IMR-90 (cell line): Measurements from ENCODE around the gene ATP5PB. TPM values are rescaled to one million over a fixed set of nuclear protein-coding genes. Genes with fewer than 3 reads are reported as not detected.

Experiments
- ATAC-seq: fragments of 200-7000 bp; cut with Tn5 transposase; 2 replicates; pipeline ENCODE4 v1.9.1; 2020; ENCODE audit warnings: low read depth, mild to moderate bottlenecking, moderate library complexity
- BruUV-seq: library from RNA; stranded (reverse); fragments of 400-500 nt; replicated peaks from 2 replicates; lab custom pipeline; 2021; lab: Mats Ljungman, UMichigan
- CTCF ChIA-PET: fragments of 300-600 bp; formaldehyde crosslinking; extraction: SDS; loops from one replicate; lab custom pipeline; 2021; ENCODE audit warnings: antibody characterized with exemption; lab: Yijun Ruan, JAX
- POLR2A ChIA-PET: fragments of 300-600 bp; sonication (Branson Sonifier 250); formaldehyde crosslinking; loops from one replicate; lab custom pipeline; 2022; ENCODE audit warnings: antibody characterized with exemption; ENCODE audit not compliant: unreplicated experiment; lab: Charles Lee
- DNase-seq: peaks from one replicate; pipeline ENCODE4 v3.0.0; 2013
- H2AFZ ChIP-seq: replicated peaks from 2 replicates; pipeline ENCODE3; 2013; ENCODE audit warnings: low read length, mild to moderate bottlenecking; ENCODE audit not compliant: poor library complexity
- H2AK5ac ChIP-seq: 2 replicates; pipeline ENCODE4 v1.6.1; 2013; ENCODE audit warnings: low read depth, low read length, inconsistent platforms
- H2AK9ac ChIP-seq: replicated peaks from 2 replicates; pipeline ENCODE3; 2013; ENCODE audit warnings: mild to moderate bottlenecking, low read depth, low read length, moderate library complexity; ENCODE audit not compliant: poor library complexity
- H2BK120ac ChIP-seq: 2 replicates; pipeline ENCODE4 v1.6.1; 2013; ENCODE audit warnings: low read depth, low read length, inconsistent platforms
- H2BK15ac ChIP-seq: 3 replicates; pipeline ENCODE4 v1.6.1; 2013; ENCODE audit warnings: low read depth, low read length, inconsistent platforms
- H2BK20ac ChIP-seq: 2 replicates; pipeline ENCODE4 v1.6.1; 2013; ENCODE audit warnings: low read depth, mild to moderate bottlenecking, inconsistent platforms, low read length, moderate library complexity
- H2BK5ac ChIP-seq: 2 replicates; pipeline ENCODE4 v1.6.1; 2013; ENCODE audit warnings: mild to moderate bottlenecking, low read depth, low read length, inconsistent platforms; ENCODE audit not compliant: poor library complexity, severe bottlenecking
- H3K14ac ChIP-seq: replicated peaks from 2 replicates; pipeline ENCODE4 v1.6.1; 2013; ENCODE audit warnings: low read depth, low read length, inconsistent platforms
- H3K18ac ChIP-seq: 2 replicates; pipeline ENCODE4 v1.6.1; 2013; ENCODE audit warnings: low read depth, low read length, control low read depth
- H3K23ac ChIP-seq: 2 replicates; pipeline ENCODE4 v1.6.1; 2013; ENCODE audit warnings: low read depth, low read length, inconsistent platforms
- H3K27ac ChIP-seq: 2 replicates; pipeline ENCODE4 v1.5.1; 2013; ENCODE audit warnings: mild to moderate bottlenecking, control low read depth, low read length; ENCODE audit not compliant: insufficient read depth
- H3K27me3 ChIP-seq: 2 replicates; pipeline ENCODE4 v1.6.1; 2013; ENCODE audit warnings: low read length; ENCODE audit not compliant: control insufficient read depth, insufficient read depth
- H3K36me3 ChIP-seq: 2 replicates; pipeline ENCODE4 v1.6.1; 2013; ENCODE audit warnings: low read length, mixed read lengths; ENCODE audit not compliant: control insufficient read depth, insufficient read depth
- H3K4ac ChIP-seq: 2 replicates; pipeline ENCODE4 v1.6.1; 2013; ENCODE audit warnings: low read depth, low read length, inconsistent platforms
- H3K4me1 ChIP-seq: 2 replicates; pipeline ENCODE4 v1.6.1; 2013; ENCODE audit warnings: low read length, mixed read lengths; ENCODE audit not compliant: control insufficient read depth, insufficient read depth
- H3K4me2 ChIP-seq: 2 replicates; pipeline ENCODE4 v1.6.1; 2013; ENCODE audit warnings: low read depth, mild to moderate bottlenecking, control low read depth, low read length, moderate library complexity
- H3K4me3 ChIP-seq: 2 replicates; pipeline ENCODE4 v1.5.1; 2013; ENCODE audit warnings: low read depth, mild to moderate bottlenecking, control low read depth, low read length, moderate library complexity; ENCODE audit not compliant: insufficient read depth
- H3K56ac ChIP-seq: 2 replicates; pipeline ENCODE4 v1.6.1; 2013; ENCODE audit warnings: low read length, inconsistent platforms; ENCODE audit not compliant: insufficient read depth; ENCODE audit errors: extremely low read depth
- H3K79me1 ChIP-seq, 2 experiments: 2 replicates each; pipeline ENCODE4 v1.6.1; 2013; ENCODE audit warnings: low read length in 2 of 2, inconsistent platforms in 1 of 2, low read depth in 1 of 2
- H3K9ac ChIP-seq: 2 replicates; pipeline ENCODE4 v1.6.1; 2013; ENCODE audit warnings: low read depth, low read length, control low read depth
- H3K9me1 ChIP-seq: 2 replicates; pipeline ENCODE4 v1.6.1; 2013; ENCODE audit warnings: low read length, inconsistent platforms; ENCODE audit not compliant: insufficient read depth
- H3K9me3 ChIP-seq: 2 replicates; pipeline ENCODE4 v1.6.1; 2013; ENCODE audit warnings: low read length; ENCODE audit not compliant: control insufficient read depth, insufficient read depth
- H4K20me1 ChIP-seq: 2 replicates; pipeline ENCODE4 v1.6.1; 2013; ENCODE audit warnings: low read length, inconsistent platforms; ENCODE audit not compliant: insufficient read depth
- H4K5ac ChIP-seq: 2 replicates; pipeline ENCODE4 v1.6.1; 2013; ENCODE audit warnings: mild to moderate bottlenecking, low read depth, low read length, control low read depth
- H4K8ac ChIP-seq, 2 experiments: 2 replicates each; pipeline ENCODE4 v1.6.1; 2013; ENCODE audit warnings: low read depth in 2 of 2, low read length in 2 of 2, control low read depth in 1 of 2, inconsistent platforms in 1 of 2
- H4K91ac ChIP-seq: 2 replicates; pipeline ENCODE4 v1.6.1; 2013; ENCODE audit warnings: low read depth, low read length, inconsistent platforms; ENCODE audit not compliant: insufficient read depth
- CEBPB ChIP-seq: IDR thresholded peaks from 2 replicates; pipeline ENCODE4 v1.6.1; 2012; ENCODE audit warnings: low read depth, low read length, improper control_type of control experiment
- CTCF ChIP-seq: conservative IDR thresholded peaks from 2 replicates; pipeline ENCODE4 v1.5.1; 2012; ENCODE audit warnings: mild to moderate bottlenecking, low read depth, low read length, improper control_type of control experiment
- FOS ChIP-seq: fragments of 150-350 bp; IDR thresholded peaks from 2 replicates; pipeline ENCODE4 v1.6.1; 2016; ENCODE audit warnings: low read depth, low read length
- MXI1 ChIP-seq: IDR thresholded peaks from 2 replicates; pipeline ENCODE4 v1.6.1; 2012; ENCODE audit warnings: low read depth, mild to moderate bottlenecking, low read length, moderate library complexity, borderline replicate concordance
- RAD21 ChIP-seq: IDR thresholded peaks from 2 replicates; pipeline ENCODE4 v1.6.1; 2012; ENCODE audit warnings: low read length, improper control_type of control experiment
- RCOR1 ChIP-seq: IDR thresholded peaks from 2 replicates; pipeline ENCODE4 v1.6.1; 2012; ENCODE audit warnings: mild to moderate bottlenecking, low read length, improper control_type of control experiment; ENCODE audit not compliant: insufficient replicate concordance
- USF2 ChIP-seq: fragments of 150-350 bp; IDR thresholded peaks from 2 replicates; pipeline ENCODE4 v1.6.1; 2017; ENCODE audit warnings: mild to moderate bottlenecking, antibody characterized with exemption, low read length, low read depth
- WGBS, 2 experiments: methylation state at CpG; one replicate each; pipeline versions ENCODE4 v1.1.5 to v1.1.7; 2013; ENCODE audit warnings: missing lambda C conversion rate in 2 of 2; ENCODE audit not compliant: insufficient read length in 1 of 2; ENCODE audit errors: extremely low coverage in 2 of 2; 5-methylcytosine and 5-hydroxymethylcytosine counted together
- dilution Hi-C: fragments of 300-500 bp; cut with HindIII; formaldehyde crosslinking; loops from one replicate; pipeline ENCODE4 v1.14.3; 2018; ENCODE audit warnings: low sequenced_read_pairs; ENCODE audit not compliant: unreplicated experiment
- in situ Hi-C: fragments of 300-500 bp; cut with MboI; formaldehyde crosslinking; loops from 3 replicates; pipeline ENCODE4 v1.14.3; 2019; ENCODE audit warnings: low sequenced_read_pairs, inconsistent platforms, mixed read lengths
- intact Hi-C: fragments of 100-400 bp; cut with micrococcal nuclease; formaldehyde crosslinking; loops from 2 replicates; pipeline ENCODE4 v1.10.0; 2022
- polyA plus RNA-seq, 3 experiments: library from polyadenylated mRNA; depleted of rRNA; stranded (reverse); fragments of >200 nt; gene quantifications; 2 replicates each; pipeline ENCODE4 v1.2.3, GENCODE V29; 2012; ENCODE audit warnings: low replicate concordance in 1 of 3
- total RNA-seq: library from RNA; depleted of rRNA; stranded (reverse); fragments of >200 nt; gene quantifications from 2 replicates; pipeline ENCODE4 v1.2.3, GENCODE V29; 2012

Gene ATP5PB
- total and polyA plus RNA-seq, 2 of the 4 experiments (the other 2 are of a cell fraction) = 234 to 301 TPM

GRCh38 chr1:111466480-111466879 is 17.2 kb downstream of the ATP5PB start:
- DNase-seq = no peak
- Histone ChIP-seq H3K56ac (no peak overlapping the region), H2BK15ac (no peak overlapping the region), H3K9ac (no peak overlapping the region), H3K14ac (no peak overlapping the region), H3K23ac (no peak overlapping the region), H3K4me2 (no peak overlapping the region), H2BK5ac (no peak overlapping the region), H3K4me1 (no peaks in the 10 kb centered on the region), H3K27ac (no peak overlapping the region), H3K4me3 (no peak overlapping the region), H2AK9ac (no peak overlapping the region), H3K9me1 (peaks cover 9% of the 10 kb centered on the region; the same call in 1 of the 2 replicates), H3K27me3 (no peaks in the 10 kb centered on the region), H3K4ac (no peak overlapping the region), H2AFZ (no peak overlapping the region), H4K8ac (no peak overlapping the region), H2BK120ac (no peak overlapping the region), H3K9me3 (no peaks in the 10 kb centered on the region), H3K36me3 (peaks cover 14% of the 10 kb centered on the region), H3K79me1 (no peaks in the 10 kb centered on the region), H4K5ac (no peak overlapping the region), H4K91ac (no peak overlapping the region), H2BK20ac (no peak overlapping the region), H2AK5ac (no peak overlapping the region), H4K20me1 (peaks cover 9% of the 10 kb centered on the region; the same call in 1 of the 2 replicates), H3K18ac (no peak overlapping the region)
- in situ Hi-C loops = no loop called here
- ATAC-seq = no peak
- dilution Hi-C loops = loop anchor here (25.0 kb wide), 1 partner anchor 296 kb away; the partner anchor contains the start of gene DDX20
- no TSS peak for BruUV-seq
- WGBS, 2 experiments = no CpG with 5 or more reads among the region's 1 CpG
- ChIA-PET CTCF (no interaction called here), POLR2A (no interaction called here)
- TF ChIP-seq RCOR1 (no peak), CEBPB (no peak), RAD21 (no peak), CTCF (no peak), USF2 (no peak), FOS (no peak), MXI1 (no peak)
- intact Hi-C loops = no loop called here
